Pons (tissue), 1 donor: ENCODE results near the gene GFY.

Experiments
- DNase-seq: peaks from one replicate; pipeline ENCODE4 v3.0.0-alpha.2; 2016; ENCODE audit warnings: low spot score

Gene GFY

GRCh38 chr19:49425178-49425577 is at the start of gene GFY:
Gene GFY, plus strand, starts transcription at chr19:49425388. Its CDS starts 1,043 bp downstream, at chr19:49426431.
- DNase-seq = no peak

GRCh38 chr19:49378512-49378911 is 46.7 kb upstream of the GFY start:
- no peak for DNase-seq

GRCh38 chr19:49380391-49380790 is 44.8 kb upstream of the GFY start:
- no peak for DNase-seq

- no peak for DNase-seq
These were observed 42.5 kb upstream of the GFY start for GRCh38 chr19:49382639-49383038.

- DNase-seq = no peak
These were observed 41.6 kb upstream of the GFY start for GRCh38 chr19:49383599-49383998.

- peak; percentile 52 for DNase-seq
These were observed 37.2 kb upstream of the GFY start, which contains the start of gene KASH5 for GRCh38 chr19:49387936-49388372. Gene KASH5, plus strand, starts transcription at chr19:49388249. Its CDS starts 2,635 bp downstream, at chr19:49390884.

GRCh38 chr19:49389406-49389805 is 35.8 kb upstream of the GFY start:
- DNase-seq = no peak

- DNase-seq = no peak
These were observed 34.9 kb upstream of the GFY start for GRCh38 chr19:49390131-49390928.

- no peak for DNase-seq
These were observed 34.2 kb upstream of the GFY start for GRCh38 chr19:49390929-49391359.

GRCh38 chr19:49391581-49392399 is 33.4 kb upstream of the GFY start:
- DNase-seq = peak; percentile 64

- no peak for DNase-seq
These were observed 31.3 kb upstream of the GFY start for GRCh38 chr19:49393881-49394280.

GRCh38 chr19:49395581-49396407 is 29.4 kb upstream of the GFY start:
- DNase-seq = no peak

GRCh38 chr19:49396738-49397505 is 28.3 kb upstream of the GFY start:
- DNase-seq = no peak

- no peak for DNase-seq
These were observed 27.1 kb upstream of the GFY start for GRCh38 chr19:49398001-49398615.

- no peak for DNase-seq
These were observed 26.3 kb upstream of the GFY start for GRCh38 chr19:49398931-49399330.

- no peak for DNase-seq
These were observed 25.2 kb upstream of the GFY start for GRCh38 chr19:49400029-49400428.

GRCh38 chr19:49403404-49404187 is 21.6 kb upstream of the GFY start:
- peak; percentile 15 for DNase-seq

GRCh38 chr19:49407079-49407478 is 18.1 kb upstream of the GFY start:
- no peak for DNase-seq

GRCh38 chr19:49407482-49408015 is 17.6 kb upstream of the GFY start:
- DNase-seq = no peak
